NCI-H2227 (cell line): ENCODE results near the gene SVIL.
"Not testable (repeated sequence)": the region's sequence is repeated elsewhere in the genome, so short reads cannot be mapped to it uniquely, and the experiment has no call there.

Experiments
- DNase-seq: peaks from one replicate; lab custom pipeline; 2025; ENCODE audit not compliant: unreplicated experiment; lab: John Stamatoyannopoulos, UW

SVIL gene

GRCh38 chr10:29470355-29470705 lies 164.4 kb downstream of the SVIL start:
- no peak for DNase-seq

GRCh38 chr10:29469481-29470354 lies 165.1 kb downstream of the SVIL start:
- DNase-seq, result no peak

GRCh38 chr10:29465384-29465783 lies 169.4 kb downstream of the SVIL start:
- DNase-seq, result no peak

DNA sequence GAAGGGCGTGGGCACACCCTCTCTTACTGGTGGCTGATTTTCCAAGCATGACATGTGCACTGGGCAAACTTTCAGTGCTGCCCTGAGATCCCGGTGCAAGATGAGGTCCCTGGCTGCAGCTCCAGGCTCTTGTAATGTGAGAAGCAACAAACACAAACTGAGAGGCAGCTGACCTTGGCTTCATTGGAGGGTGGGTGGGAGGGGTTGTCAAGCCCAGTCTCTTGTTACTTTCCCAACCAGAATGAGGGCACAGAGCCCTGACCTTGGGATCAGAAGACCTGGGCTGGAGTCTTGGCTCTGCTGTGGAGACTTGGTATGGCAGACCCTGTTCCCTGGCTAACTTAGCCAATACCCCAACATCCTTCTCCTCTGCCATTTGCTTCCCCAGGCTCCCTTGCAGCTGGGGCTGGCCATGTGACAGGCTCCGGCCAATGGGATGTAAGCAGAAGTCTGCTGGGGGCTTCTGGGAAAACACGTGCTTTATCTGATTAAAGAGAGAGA lies 170.1 kb downstream of the SVIL start:
- not testable (repeated sequence) for DNase-seq

- DNase-seq, result no peak
These were observed 173.7 kb downstream of the SVIL start for GRCh38 chr10:29461042-29461441.

DNA sequence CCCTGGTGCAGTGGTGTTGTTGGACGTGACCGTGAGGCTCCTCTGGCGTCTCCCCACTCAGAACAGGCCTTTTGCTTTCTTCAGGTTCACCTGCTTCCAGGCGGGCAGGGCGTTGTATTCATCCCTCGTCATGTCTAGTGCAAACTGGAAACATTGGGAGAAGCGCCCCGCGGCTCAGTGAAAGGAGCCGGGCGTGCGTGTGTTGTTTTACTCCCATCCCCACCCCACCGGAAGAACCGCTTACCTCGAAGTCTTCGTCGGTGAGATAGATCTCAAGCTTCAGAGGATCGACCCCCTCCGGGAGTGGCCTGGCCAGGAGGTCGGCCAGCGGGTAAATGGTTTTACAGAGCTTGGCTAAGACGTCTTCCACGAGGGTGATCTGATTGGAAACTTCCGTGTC lies 176.6 kb downstream of the SVIL start:
- not testable (repeated sequence) for DNase-seq

GRCh38 chr10:29455095-29455494 lies 179.7 kb downstream of the SVIL start:
- DNase-seq, result no peak

GRCh38 chr10:29454250-29454649 lies 180.5 kb downstream of the SVIL start:
- no peak for DNase-seq

DNA sequence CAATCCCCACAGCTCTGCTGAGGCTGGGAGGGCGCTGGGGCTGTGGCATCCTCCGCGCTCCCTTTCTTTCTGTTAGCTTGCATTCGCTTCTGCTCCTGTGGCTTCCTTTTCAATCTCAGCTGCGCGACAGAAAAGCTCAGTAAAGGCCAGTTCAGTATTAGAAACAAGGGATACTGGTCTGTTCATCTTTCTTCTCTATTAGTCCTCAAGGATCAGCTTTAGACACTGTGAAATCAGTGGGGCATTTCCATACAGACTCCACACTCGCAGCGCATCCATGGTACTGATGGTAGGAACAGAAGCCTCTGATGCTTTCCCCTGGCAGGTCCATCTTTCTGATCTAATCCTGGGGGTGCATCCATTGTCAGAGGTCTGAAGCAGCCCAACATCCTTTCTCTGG lies 182.2 kb downstream of the SVIL start:
- no peak for DNase-seq

DNA sequence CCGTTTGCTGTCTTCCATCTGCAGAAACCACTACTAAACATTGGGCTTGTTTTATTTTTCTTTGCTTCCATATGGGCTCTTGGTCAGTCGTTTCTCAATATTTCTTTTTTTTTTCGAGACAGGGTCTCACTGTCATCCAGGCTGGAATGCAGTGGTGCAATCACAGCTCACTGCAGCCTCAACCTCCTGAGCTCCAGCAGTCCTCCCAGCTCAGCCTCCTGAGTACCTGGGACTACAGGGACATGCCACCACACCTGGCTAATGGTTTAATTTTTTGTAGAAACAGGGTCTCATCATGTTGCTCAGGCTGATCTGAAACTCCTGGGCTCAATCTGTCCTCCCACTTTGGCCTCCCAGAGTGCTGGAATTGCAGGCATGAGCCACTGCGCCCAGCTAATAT lies 182.8 kb downstream of the SVIL start:
- no peak for DNase-seq

- DNase-seq, result no peak
These were observed 184.4 kb downstream of the SVIL start for GRCh38 chr10:29450405-29450804.

DNA sequence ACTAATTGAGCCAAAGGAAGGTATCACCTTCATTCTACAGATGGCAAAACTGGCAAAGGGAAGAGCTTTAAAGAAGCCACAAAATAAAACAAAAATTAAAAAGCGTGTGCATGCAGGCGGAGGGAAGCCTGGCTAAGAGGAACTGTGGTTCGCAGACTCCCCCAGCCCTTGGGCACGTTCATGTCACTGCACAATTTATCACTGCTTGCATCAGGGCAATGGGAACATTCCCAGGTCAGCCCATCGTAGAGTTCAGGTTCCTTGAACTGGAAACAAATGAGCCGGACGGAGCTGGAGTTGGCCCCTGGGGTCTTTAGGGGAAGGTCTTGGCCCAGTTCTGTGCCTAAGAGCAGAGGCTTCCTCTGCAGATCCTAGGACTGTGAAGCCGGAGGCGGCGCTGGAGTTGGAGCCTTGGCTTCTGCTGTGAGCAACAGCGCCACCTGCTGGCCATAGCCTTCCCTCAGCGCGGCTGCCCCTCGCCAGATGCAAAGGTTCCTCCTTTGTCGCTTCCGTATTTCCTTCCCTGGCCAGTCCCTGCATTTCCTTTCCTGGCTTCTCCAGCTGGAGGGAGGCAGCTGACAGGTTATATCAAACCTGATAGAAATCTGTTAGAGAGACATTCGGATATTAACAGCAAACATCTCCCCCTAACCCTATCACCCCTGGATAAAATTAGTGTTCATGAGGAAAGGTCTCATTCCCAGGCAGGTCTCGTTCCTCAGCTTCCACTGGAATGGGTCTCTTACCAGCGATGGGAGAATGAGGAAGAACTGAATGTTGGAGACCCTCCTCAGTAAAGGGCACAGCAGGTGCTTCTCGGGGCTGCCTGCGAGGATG lies 185.8 kb downstream of the SVIL start:
- peak; percentile 70 for DNase-seq

GRCh38 chr10:29448125-29448524 lies 186.6 kb downstream of the SVIL start:
- no peak for DNase-seq

GRCh38 chr10:29446327-29446726 lies 188.4 kb downstream of the SVIL start:
- no peak for DNase-seq

DNA sequence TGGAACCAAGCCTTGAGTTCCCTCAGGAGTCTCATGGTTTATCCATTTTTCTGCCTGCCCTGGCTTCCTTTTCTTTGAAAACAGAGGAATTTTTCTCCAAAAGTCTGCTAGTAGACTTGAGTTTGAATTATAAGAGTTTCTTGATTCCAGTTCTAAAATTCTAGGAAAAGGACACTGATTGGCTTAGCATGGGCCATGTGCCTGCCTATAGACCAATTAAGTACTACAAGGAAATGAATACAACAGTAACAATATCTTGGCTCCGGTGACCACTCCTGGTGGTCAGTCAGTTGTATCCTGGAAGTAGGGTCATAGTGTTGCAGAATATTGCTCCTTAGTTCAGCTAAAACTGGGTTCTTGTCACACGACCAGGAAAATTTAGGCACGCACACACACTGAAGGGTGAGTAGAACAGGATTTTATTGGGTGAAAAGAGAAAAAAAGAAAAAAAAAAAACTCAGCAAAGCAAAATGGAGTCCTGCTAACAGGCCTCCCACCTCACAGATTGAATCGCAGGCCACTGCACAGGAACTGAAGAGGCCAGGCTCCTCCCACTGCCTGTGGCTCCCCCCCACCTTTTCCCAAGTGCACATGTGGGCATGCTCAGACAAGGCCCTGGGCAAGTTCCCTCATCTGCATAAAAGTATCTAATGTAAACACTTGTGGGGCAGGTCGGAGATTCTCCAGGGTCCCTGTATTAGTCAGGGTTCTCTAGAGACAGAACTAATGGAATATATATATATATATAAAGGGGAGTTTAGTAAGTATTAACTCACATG lies 190.8 kb downstream of the SVIL start:
- no peak for DNase-seq

- DNase-seq, result no peak
These were observed 193.8 kb downstream of the SVIL start for GRCh38 chr10:29440981-29441380.

DNA sequence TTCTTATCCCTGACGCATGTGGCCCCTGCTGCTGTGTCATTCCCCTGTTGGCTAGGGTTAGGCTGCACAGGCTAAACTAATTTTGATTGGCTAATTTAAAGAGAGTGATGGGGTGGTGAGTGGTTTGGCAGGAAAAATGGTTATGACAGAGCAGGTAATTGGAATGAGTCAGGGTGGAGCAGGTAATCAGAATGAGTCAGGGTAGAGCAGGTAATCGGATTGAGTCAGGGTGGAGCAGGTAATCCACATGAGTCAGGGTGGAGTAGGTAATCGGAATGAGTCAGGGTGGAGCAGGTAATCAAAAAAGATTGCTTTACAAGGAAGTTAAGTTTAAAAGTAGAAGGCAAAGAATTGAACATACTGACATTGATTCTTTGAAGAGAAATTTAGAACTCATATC lies 195.8 kb downstream of the SVIL start:
- not testable (repeated sequence) for DNase-seq

DNA sequence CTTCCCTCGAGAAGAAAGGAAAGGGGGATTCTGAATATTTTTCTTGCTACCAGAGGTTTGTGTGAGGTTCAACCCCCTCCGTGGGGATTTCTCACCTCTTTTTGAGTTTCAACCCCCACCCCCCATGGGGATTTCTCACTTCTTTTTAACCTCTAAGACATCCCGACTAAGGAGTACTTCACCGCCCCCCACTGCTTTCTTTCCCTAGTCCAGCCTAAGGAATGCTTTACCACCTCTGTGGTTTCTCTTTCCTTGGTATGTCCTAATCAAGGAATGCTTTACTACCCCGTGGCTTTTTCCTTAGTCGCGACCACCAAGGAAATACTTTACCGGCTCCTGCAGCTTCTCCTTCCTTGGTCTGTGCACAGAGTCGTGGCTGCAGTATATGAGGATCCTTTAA lies 196.5 kb downstream of the SVIL start:
- DNase-seq, result no peak

DNA sequence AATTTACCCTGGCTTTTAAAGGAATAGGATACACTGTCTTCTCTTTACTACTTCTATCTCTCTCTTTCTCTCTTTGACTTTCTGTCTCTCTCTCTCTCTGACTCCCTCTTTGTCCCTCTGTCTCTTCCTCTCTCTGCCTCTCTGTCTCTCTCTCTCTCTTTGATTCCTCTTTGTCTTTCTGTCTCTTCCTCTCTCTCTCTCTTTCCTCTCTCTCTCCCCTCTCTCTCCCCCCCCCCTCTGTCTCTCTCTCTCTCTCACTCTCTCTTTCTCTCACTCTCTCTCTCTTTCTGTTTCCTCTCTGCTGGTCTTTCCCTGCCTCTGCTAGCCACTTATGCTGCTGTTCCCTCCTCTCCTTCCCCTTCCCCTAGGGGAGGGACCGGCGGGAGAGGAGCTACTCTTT lies 196.9 kb downstream of the SVIL start:
- no peak for DNase-seq

- no peak for DNase-seq
These were observed 198.8 kb downstream of the SVIL start for GRCh38 chr10:29435809-29436501.

DNA sequence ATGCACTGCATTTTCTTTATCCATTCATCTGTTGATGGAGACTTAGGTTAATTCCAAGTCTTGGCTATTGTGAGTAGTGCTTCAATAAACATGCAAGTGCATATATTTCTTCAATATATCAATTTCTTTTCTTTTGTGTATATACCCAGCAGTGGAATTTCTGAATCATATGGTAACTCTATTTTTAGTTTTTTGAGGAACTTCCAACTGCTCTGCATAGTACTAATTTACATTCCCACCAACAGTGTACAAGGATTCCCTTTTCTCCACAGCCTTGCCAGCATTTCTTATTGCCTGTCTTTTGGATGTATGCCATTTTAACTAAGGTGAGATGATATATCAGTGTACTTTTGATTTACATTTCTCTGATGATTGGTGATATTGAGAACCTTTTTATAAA lies 200.7 kb downstream of the SVIL start:
- DNase-seq, result no peak
